Activated gamma-delta T cell treated with anti-CD3 and anti-CD28 coated beads, Interleukin-2, amount 50 U/mL, for 16 hours (primary cell): ENCODE measurements around the gene C10orf67.

Experiments
- DNase-seq: peaks from one replicate; pipeline ENCODE4 v3.0.0-alpha.2; 2020; ENCODE audit warnings: low read depth

The C10orf67 gene

DNA sequence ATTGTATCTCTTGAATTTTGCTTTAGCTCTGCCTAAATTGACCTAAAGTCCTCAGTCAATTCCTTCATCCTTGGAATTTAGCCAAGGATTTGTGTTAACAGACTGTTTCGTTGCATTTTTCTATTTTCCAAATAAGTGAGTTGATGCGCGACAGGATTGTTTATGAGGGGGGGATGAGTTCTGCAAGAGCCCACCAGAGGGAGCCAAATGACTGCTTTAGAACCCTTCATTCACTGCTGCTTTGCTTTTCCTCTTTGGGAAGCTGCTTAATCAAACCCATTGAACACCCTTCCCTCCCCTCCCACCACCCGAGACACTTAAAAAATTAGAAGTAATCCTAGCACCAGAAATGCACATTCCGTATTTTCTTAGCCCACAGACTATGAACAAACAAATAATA is 186.2 kb downstream of the C10orf67 start:
- no peak for DNase-seq

DNA sequence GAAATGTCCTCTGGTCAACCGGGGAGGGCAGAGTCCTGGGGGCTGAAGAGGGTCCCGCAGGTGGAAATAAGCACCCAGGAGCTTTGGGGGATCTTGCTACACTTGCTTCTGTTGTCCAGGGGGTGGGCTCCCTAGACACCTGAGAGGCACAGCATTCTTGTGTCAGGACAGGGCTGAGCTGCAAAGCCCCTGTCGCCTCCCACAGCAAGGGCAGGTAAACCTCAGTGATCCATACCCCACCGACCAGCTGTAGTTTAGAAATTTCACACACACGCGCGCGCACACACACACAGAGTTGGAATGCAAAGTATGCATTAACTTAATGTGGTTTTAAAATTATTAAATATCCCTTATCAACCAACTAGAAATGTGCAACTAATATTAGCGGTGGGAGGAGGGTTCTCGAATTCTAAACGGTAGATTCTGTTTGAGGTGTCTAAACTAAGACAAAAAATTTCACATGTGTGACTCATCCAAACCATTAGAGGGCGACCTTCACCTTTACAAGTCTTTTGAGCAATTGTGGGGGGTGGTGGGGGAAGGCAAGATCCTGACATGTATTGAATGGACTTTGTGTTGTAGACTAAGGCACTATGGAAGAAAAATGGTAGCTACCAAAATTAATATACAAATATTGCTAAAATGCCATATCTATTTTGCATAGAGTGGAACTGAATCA is 186.8 kb downstream of the C10orf67 start:
- no peak for DNase-seq

DNA sequence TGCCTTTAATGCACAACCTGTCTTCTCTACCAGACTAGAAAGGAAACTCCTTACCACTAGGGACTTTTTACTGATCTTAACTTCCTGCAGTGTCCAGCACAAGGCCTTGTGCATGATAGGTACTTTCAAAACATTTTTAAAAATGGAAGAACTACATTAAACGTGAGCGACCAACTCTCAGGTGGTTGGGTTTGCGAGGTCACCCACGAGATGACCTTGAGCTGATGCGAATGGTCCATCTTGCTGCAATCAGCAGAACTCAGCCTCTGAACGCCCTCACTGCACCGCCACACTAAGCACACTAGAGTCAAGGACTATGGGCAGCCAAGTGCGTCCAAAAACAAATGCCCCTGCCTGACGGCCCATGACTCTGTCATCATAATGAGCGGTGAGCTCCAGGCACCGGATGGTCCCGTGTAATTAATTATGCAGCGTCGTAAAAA is 187.3 kb downstream of the C10orf67 start:
- no peak for DNase-seq

DNA sequence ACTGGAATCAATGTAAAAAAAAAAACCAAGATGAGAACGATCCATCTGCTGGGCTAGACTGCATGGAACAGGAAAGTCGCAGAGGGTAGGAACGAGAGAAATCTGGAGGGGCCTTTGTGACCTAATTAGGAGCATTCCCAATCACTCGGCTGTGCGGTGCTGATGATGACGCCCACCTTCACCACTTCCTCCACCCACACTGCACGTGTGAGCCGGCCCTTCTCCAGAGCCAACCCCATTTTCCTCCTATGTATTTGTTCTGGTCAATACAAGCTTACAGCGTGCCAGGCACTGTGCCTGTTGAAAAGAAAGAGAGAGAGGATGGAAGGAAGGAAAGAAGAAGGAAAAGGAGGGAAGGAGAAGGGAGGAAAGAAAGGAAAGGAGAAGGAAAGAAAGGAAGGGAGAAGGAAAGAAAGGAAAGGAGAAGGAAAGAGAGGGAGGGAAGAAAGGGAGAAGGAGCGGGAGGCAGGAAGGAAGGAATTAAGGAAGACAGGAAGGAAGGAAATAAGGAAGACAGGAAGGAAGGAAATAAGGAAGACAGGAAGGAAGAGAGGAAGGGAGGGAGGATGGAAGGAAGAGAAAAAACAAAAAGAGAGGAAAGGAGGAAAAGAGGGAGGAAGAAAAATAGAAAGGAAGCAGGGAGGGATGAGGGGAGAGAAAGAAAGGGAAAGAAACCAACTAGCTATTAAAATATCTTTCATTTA is 188.0 kb downstream of the C10orf67 start:
- DNase-seq, result no peak

DNA sequence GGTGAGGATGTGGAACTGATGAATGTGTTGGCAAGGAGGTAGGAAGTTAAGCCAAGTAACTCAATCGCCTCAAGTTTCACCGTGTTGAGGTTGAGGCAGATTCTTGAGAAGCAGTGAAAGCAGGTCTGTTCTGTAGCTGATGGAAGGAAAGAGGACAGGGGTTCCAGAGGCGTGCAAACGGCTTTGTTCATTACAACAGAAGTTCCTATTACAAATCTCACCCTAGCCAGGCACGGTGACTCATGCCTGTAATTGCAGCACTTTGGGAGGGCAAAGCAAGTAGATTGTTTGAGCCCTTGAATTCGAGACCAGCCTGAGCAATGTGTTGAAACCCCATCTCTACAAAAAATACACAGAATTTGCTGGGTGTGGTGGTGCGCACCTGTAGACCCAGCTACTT is 189.4 kb downstream of the C10orf67 start:
- DNase-seq, result no peak
